Endothelial cell of umbilical vein (primary cell): ENCODE measurements around the gene CLCN6. TPM values are rescaled to one million over a fixed set of nuclear protein-coding genes. Genes with fewer than 3 reads are reported as not detected.
A peak's percentile ranks its signal among the peaks of the same experiment; 100 is the strongest.

Source experiments
- BruUV-seq: library from RNA; stranded (reverse); fragments of 400-500 nt; replicated peaks from 2 replicates; lab custom pipeline; 2021; lab: Mats Ljungman, UMichigan
- CTCF ChIA-PET: fragments of 300-600, 350-600 bp; sonication (Branson Sonifier 250); formaldehyde crosslinking; loops from one replicate; lab custom pipeline; 2021; ENCODE audit warnings: antibody characterized with exemption, inconsistent platforms; lab: Charles Lee
- POLR2A ChIA-PET: fragments of 300-600, 350-600 bp; sonication (Branson Sonifier 250); formaldehyde crosslinking; loops from one replicate; lab custom pipeline; 2021; ENCODE audit warnings: antibody characterized with exemption, inconsistent platforms; lab: Charles Lee
- DNase-seq: peaks from one replicate; pipeline ENCODE4 v3.0.0-alpha.2; 2011; ENCODE audit warnings: low read depth, low spot score
- FAIRE-seq: peaks from 2 replicates; lab custom pipeline; 2011; peaks lifted over from hg19 to GRCh38; lab: Jason Lieb, UNC
- H2AFZ ChIP-seq: 2 replicates; pipeline ENCODE4 v1.6.0; 2012; ENCODE audit warnings: low read depth, low read length, control low read depth, inconsistent platforms
- H3K27ac ChIP-seq: 2 replicates; pipeline ENCODE4 v1.5.1; 2011; ENCODE audit warnings: low read depth, mild to moderate bottlenecking, control low read depth, low read length, moderate library complexity; ENCODE audit not compliant: insufficient read depth
- H3K27me3 ChIP-seq, 2 experiments: 2 replicates each; pipeline versions ENCODE4 v1.6.0 to v1.6.1; 2011; ENCODE audit warnings: low read length in 2 of 2, mixed read lengths in 1 of 2; ENCODE audit not compliant: control insufficient read depth in 2 of 2, insufficient read depth in 2 of 2
- H3K36me3 ChIP-seq, 2 experiments: 2 replicates in 1 of 2; 3 replicates in 1 of 2; pipeline ENCODE4 v1.5.1; 2011; ENCODE audit warnings: low read length in 2 of 2, mild to moderate bottlenecking in 1 of 2, moderate library complexity in 1 of 2; ENCODE audit not compliant: control insufficient read depth in 2 of 2, insufficient read depth in 2 of 2; ENCODE audit errors: extremely low read depth in 1 of 2
- H3K4me1 ChIP-seq: 3 replicates; pipeline ENCODE4 v1.5.1; 2011; ENCODE audit warnings: mild to moderate bottlenecking, low read length; ENCODE audit not compliant: control insufficient read depth, insufficient read depth; ENCODE audit errors: extremely low read depth
- H3K4me2 ChIP-seq: 2 replicates; pipeline ENCODE4 v1.6.1; 2011; ENCODE audit warnings: low read length, control low read depth, mixed read lengths; ENCODE audit not compliant: insufficient read depth
- H3K4me3 ChIP-seq, 3 experiments: fragments of 200-600 bp in 1 of 3; sonication (generic), shearing (Covaris generic) in 1 of 3; replicated peaks in 1 of 3; 2 replicates each; pipeline ENCODE4 v1.5.1; 2011 to 2016; ENCODE audit warnings: control low read depth in 3 of 3, low read length in 3 of 3, mild to moderate bottlenecking in 2 of 3, inconsistent platforms in 1 of 3, low read depth in 1 of 3, moderate library complexity in 1 of 3; ENCODE audit not compliant: insufficient read depth in 1 of 3
- H3K79me2 ChIP-seq: 2 replicates; pipeline ENCODE4 v1.6.0; 2012; ENCODE audit warnings: low read length, inconsistent platforms; ENCODE audit not compliant: control insufficient read depth, insufficient read depth
- H3K9ac ChIP-seq: replicated peaks from 2 replicates; pipeline ENCODE3; 2011; ENCODE audit warnings: low read length, control low read depth; ENCODE audit not compliant: insufficient read depth; ENCODE audit errors: extremely low read depth
- H3K9me1 ChIP-seq: replicated peaks from 3 replicates; pipeline ENCODE4 v1.6.0; 2011; ENCODE audit warnings: mild to moderate bottlenecking, low read length; ENCODE audit not compliant: control insufficient read depth, insufficient read depth; ENCODE audit errors: extremely low read depth
- H3K9me3 ChIP-seq: replicated peaks from 2 replicates; pipeline ENCODE4 v1.5.1; 2012; ENCODE audit warnings: low read length, inconsistent platforms; ENCODE audit not compliant: control insufficient read depth, insufficient read depth
- H4K20me1 ChIP-seq: replicated peaks from 2 replicates; pipeline ENCODE3; 2011; ENCODE audit warnings: mild to moderate bottlenecking, low read length; ENCODE audit not compliant: control insufficient read depth, insufficient read depth; ENCODE audit errors: extremely low read depth
- EZH2 ChIP-seq: IDR thresholded peaks from 2 replicates; pipeline ENCODE4 v1.6.1; 2012; ENCODE audit warnings: borderline replicate concordance, low read depth, mild to moderate bottlenecking, moderate library complexity, low read length, inconsistent platforms; ENCODE audit not compliant: severe bottlenecking
- FOS ChIP-seq: IDR thresholded peaks from 2 replicates; pipeline ENCODE4 v1.6.1; 2011; ENCODE audit warnings: mild to moderate bottlenecking, low read length, moderate library complexity, borderline replicate concordance; ENCODE audit not compliant: insufficient read depth
- JUN ChIP-seq: IDR thresholded peaks from 2 replicates; pipeline ENCODE4 v1.6.1; 2011; ENCODE audit warnings: borderline replicate concordance, low read depth; ENCODE audit not compliant: insufficient read length, insufficient read depth
- MAX ChIP-seq: IDR thresholded peaks from 2 replicates; pipeline ENCODE4 v1.6.1; 2011; ENCODE audit not compliant: insufficient read depth, insufficient read length
- MYC ChIP-seq: IDR thresholded peaks from one replicate; pipeline ENCODE4 v1.6.1; 2011; ENCODE audit warnings: mild to moderate bottlenecking, low read depth, low read length
- POLR2A ChIP-seq: IDR thresholded peaks from 2 replicates; pipeline ENCODE4 v1.6.1; 2012; ENCODE audit warnings: low read depth, mild to moderate bottlenecking, control low read depth, low read length
- POLR2AphosphoS5 ChIP-seq: IDR thresholded peaks from 2 replicates; pipeline ENCODE4 v1.6.1; 2012; ENCODE audit warnings: low read depth, mild to moderate bottlenecking, control low read depth, low read length, moderate library complexity; ENCODE audit not compliant: insufficient read depth
- dilution Hi-C: fragments of 300-500 bp; cut with MboI; formaldehyde crosslinking; loops from one replicate; pipeline ENCODE4 v1.15.0; 2019; ENCODE audit warnings: low sequenced_read_pairs; ENCODE audit not compliant: extremely low pct_ligation_motif_present
- intact Hi-C: fragments of 100-400 bp; cut with micrococcal nuclease; formaldehyde crosslinking; loops from one replicate; pipeline ENCODE4 v1.10.0; 2022
- polyA plus RNA-seq, 4 experiments: library from polyadenylated mRNA; depleted of rRNA in 3 of 4; stranded (reverse) in 3 of 4; unstranded in 1 of 4; fragments of >200 nt; gene quantifications; 2 replicates each; pipeline versions ENCODE4 v1.2.1 to v1.2.3, GENCODE V29; 2011 to 2012; ENCODE audit warnings: missing spikeins in 1 of 4
- total RNA-seq: library from RNA; stranded (reverse); gene quantifications from 2 replicates; pipeline ENCODE4 v1.2.3, GENCODE V29; 2021
- TF ChIP-seq, protein P1 (sequence below), 2 donors: IDR thresholded peaks; 1 replicate in 1 of 2; 2 replicates in 1 of 2; pipeline ENCODE4 v1.5.1; 2011; ENCODE audit warnings: low read length in 2 of 2, mild to moderate bottlenecking in 2 of 2, moderate library complexity in 2 of 2, control low read depth in 1 of 2, inconsistent platforms in 1 of 2, low read depth in 1 of 2; ENCODE audit not compliant: insufficient read depth in 1 of 2; ENCODE audit errors: extremely low read depth in 1 of 2

Gene CLCN6
- total and polyA plus RNA-seq, 2 donors (not counting 3 experiments of a cell fraction or from before 2014, with no cell fraction given) = 20.4 to 41.2 TPM

GRCh38 chr1:11768821-11769220 lies 37.2 kb upstream of the CLCN6 start:
- Histone ChIP-seq H3K79me2 (no peaks in the 10 kb centered on the region), H3K9ac (no peak overlapping the region), H3K4me3 (no peak overlapping the region), H4K20me1 (no peaks in the 10 kb centered on the region), H3K4me2 (no peak overlapping the region), H3K27me3 (no peaks in the 10 kb centered on the region), H3K36me3 (no peaks in the 10 kb centered on the region), H3K9me1 (no peaks in the 10 kb centered on the region), H3K9me3 (no peaks in the 10 kb centered on the region), H2AFZ (no peak overlapping the region), H3K27ac (no peak overlapping the region), H3K4me1 (peaks cover 4% of the 10 kb centered on the region)
- peak; percentile 8 for DNase-seq
- ChIA-PET POLR2A (no interaction called here), CTCF (no interaction called here)
- TF ChIP-seq, protein P1, sequence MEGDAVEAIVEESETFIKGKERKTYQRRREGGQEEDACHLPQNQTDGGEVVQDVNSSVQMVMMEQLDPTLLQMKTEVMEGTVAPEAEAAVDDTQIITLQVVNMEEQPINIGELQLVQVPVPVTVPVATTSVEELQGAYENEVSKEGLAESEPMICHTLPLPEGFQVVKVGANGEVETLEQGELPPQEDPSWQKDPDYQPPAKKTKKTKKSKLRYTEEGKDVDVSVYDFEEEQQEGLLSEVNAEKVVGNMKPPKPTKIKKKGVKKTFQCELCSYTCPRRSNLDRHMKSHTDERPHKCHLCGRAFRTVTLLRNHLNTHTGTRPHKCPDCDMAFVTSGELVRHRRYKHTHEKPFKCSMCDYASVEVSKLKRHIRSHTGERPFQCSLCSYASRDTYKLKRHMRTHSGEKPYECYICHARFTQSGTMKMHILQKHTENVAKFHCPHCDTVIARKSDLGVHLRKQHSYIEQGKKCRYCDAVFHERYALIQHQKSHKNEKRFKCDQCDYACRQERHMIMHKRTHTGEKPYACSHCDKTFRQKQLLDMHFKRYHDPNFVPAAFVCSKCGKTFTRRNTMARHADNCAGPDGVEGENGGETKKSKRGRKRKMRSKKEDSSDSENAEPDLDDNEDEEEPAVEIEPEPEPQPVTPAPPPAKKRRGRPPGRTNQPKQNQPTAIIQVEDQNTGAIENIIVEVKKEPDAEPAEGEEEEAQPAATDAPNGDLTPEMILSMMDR (IDR thresholded peaks at IDR 0.05; ENCODE audit: extremely low read depth in 1 of 2, insufficient read depth in 1 of 2, low read depth in 1 of 2, low read length in 2 of 2) = no peak
- no peak for TF ChIP-seq MAX
- no peak for TF ChIP-seq EZH2
- TF ChIP-seq JUN = no peak
- TF ChIP-seq POLR2A = no peak
- no peak for TF ChIP-seq MYC
- FAIRE-seq = no peak
- intact Hi-C loops = no loop called here
- dilution Hi-C loops = no loop called here
- no TSS peak for BruUV-seq

DNA sequence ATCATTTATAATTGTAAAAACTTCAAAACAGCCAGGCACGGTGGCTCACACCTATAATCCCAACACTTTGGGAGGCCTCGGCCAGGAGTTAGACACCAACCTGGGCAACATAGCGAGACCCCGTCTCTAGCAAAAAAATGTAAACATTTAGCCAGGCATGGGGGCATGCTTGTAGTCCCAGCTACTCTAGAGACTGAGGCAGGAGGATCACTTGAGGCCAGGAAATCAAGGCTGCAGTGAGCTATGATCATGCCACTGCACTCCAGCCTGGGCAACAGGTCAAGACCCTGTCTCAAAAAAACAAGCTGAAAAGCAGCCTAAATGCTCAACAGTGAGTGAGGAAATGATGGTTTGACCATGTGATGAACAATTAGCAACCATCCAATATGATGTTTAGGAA lies 36.7 kb upstream of the CLCN6 start:
- Histone ChIP-seq H2AFZ (no peak overlapping the region), H3K79me2 (no peaks in the 10 kb centered on the region), H3K36me3 (no peaks in the 10 kb centered on the region), H3K4me3 (no peak overlapping the region), H3K9ac (no peak overlapping the region), H3K27ac (no peak overlapping the region), H3K4me1 (peaks cover 4% of the 10 kb centered on the region), H3K27me3 (no peaks in the 10 kb centered on the region), H4K20me1 (no peaks in the 10 kb centered on the region), H3K9me3 (no peaks in the 10 kb centered on the region), H3K4me2 (no peak overlapping the region), H3K9me1 (no peaks in the 10 kb centered on the region)
- FAIRE-seq (no peak), DNase-seq (no peak)
- intact Hi-C loops = no loop called here
- TF ChIP-seq POLR2AphosphoS5 = no peak
- no peak for TF ChIP-seq MAX
- TF ChIP-seq POLR2A = no peak
- no peak for TF ChIP-seq MYC
- no peak for TF ChIP-seq FOS
- CTCF ChIA-PET = interaction anchor here (1.0 kb wide), 1 partner anchor 16 kb away, joined by 3 read pairs; no protein-coding TSS in a partner anchor
- dilution Hi-C loops = no loop called here
- POLR2A ChIA-PET = no interaction called here
- no TSS peak for BruUV-seq
